ENCODE measurements around the gene PPM1E.
A peak's percentile ranks its signal among the peaks of the same experiment; 100 is the strongest.
"Not testable (repeated sequence)": the region's sequence is repeated elsewhere in the genome, so short reads cannot be mapped to it uniquely, and the experiment has no call there.

PPM1E gene

DNA sequence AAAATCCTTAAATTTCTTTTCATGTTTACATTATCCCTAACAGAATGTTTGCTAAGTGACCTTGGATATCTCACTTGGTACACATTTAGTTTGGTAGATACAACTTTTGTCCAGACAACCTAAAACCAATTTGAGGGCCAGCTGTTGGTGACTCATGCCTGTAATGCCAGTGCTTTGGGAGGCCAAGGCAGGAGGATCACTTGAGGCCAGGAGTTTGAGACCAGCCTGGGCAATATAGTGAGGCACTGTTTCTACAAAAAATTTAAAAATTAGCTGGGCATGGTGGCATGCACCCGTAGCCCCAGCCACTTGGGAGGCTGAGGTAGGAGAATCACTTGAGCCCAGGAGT is 202.0 kb downstream of the PPM1E start:
- not testable (repeated sequence) for DNase-seq

DNA sequence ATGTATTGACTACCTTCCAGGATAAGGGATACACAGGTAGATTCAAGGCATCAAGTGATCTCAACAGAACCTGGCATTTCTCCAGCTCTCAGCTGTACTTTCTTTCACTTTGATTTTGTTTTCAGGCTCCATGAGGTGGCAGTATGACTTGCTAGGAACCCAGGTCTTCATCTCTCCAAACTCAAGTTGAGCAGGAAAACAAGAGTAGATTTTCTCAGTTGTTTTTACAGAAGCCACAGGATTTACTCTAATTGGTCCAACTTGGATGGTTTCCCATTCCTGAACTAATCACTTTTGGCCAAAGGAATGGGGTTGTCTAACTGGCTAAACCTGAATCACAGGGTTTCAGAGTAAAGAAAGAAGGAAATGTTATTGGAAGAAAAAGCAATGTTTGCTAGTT is 204.4 kb downstream of the PPM1E start:
- DNase-seq: peak; percentile 68

GRCh38 chr17:58965221-58965620 is 209.6 kb downstream of the PPM1E start:
- no peak for DNase-seq

- DNase-seq: no peak
Measured at GRCh38 chr17:58966208-58966607, 210.6 kb downstream of the PPM1E start.

- DNase-seq: no peak
Measured at GRCh38 chr17:58968426-58969061, 212.9 kb downstream of the PPM1E start.

GRCh38 chr17:58969156-58969555 is 213.5 kb downstream of the PPM1E start:
- DNase-seq: peak; percentile 54

DNA sequence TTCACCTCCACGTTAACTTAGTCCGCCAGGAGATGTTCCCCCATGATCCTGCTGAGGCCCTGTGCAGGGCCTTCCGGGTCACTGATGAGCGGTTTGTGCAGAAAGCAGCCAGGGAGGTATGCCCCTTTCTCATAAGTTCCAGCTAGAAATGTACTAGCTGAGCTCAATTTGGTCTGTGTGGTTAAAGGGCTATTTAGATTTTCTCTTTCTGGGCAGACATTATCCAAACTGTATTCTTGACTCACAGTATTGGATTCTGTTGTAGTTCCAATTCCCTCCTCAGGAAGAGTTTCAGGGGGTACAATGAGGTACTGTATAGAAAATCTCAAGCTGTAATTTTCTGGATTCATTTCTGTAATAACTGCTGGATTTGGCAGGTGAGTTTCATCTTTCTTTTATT is 214.0 kb downstream of the PPM1E start:
- no peak for DNase-seq

DNA sequence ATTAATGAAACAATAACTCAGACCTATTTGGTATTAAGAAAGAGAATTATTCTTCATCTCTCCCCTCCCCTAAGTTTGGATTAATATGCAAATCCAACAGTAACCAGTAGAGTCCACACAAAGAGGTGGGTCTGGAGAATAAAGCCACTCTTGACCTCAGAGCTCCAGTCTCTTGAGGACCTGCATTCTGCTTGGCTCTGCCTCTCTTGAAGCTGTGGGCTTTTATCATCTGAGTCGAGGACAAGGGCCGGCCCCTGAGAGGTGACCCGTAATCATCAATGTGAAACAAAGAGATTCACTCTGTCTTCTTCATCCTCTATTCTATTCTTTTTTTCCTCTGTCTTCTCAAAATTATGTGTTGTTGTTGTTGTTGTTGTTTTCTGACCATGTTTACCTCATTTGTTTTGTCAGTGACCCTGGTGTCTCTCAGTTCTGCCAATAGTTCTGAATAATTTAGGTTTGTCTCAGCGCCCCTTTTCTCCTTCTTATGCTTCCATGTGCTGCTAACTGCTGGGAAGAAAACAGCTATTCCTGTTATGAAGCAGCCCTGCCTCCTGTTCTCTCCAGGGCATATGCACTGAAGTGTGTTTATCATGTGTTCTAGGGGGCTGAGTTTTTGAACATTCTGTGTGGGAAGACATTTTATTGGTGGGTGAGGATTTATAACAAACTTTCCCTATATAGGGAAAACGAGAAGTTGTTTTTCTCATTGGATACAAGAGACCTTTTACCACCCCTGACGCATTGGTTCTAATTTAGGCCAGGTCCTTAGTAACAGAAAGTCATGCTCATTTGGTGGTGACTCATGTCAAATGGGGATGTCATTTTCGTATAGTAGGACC is 215.2 kb downstream of the PPM1E start:
- no peak for DNase-seq

- no peak for DNase-seq
Measured at GRCh38 chr17:58974354-58974753, 218.7 kb downstream of the PPM1E start.

- no peak for DNase-seq
Measured at GRCh38 chr17:58976541-58976940, 220.9 kb downstream of the PPM1E start.

GRCh38 chr17:58980706-58981481 is 225.2 kb downstream of the PPM1E start:
- no peak for DNase-seq

DNA sequence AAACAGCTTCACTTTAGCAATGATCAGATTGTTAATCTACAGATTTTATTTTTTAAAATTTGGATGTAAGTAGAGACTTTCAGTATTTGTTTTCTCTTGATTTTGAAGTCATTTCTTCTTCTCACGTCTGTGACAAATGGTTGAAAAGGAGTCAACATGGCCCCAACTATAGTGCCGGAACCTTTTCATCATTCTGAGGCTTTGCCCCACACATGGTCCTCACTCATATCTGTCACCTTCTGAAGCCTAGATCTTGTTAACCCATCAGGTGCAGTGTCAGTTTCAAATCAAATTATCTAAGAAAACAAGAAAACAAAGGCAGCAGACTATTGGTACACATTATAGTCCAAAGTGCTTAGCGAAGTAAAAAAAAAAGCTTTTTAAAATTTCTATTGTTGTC is 227.0 kb downstream of the PPM1E start:
- no peak for DNase-seq

- no peak for DNase-seq
Measured at GRCh38 chr17:58985367-58985766, 229.7 kb downstream of the PPM1E start.

DNA sequence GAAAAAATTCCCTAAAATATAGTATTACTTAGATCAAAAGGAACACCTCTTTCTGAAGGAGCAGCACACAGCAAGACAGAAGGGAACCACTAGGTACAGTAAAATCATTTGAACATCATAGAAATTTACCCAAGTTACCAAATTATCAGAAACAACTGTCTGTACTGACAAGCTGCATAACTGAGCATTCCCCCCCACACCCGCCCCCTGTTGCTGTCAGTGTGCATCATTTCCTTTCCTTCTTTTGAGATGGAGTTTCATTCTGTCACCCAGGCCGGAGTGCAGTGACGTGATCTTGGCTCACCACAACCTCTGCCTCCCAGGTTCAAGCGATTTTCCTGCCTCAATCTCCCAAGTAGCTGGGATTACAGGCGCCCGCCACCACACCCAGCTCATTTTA is 230.3 kb downstream of the PPM1E start:
- no peak for DNase-seq

GRCh38 chr17:58989629-58990028 is 234.0 kb downstream of the PPM1E start:
- no peak for DNase-seq

DNA sequence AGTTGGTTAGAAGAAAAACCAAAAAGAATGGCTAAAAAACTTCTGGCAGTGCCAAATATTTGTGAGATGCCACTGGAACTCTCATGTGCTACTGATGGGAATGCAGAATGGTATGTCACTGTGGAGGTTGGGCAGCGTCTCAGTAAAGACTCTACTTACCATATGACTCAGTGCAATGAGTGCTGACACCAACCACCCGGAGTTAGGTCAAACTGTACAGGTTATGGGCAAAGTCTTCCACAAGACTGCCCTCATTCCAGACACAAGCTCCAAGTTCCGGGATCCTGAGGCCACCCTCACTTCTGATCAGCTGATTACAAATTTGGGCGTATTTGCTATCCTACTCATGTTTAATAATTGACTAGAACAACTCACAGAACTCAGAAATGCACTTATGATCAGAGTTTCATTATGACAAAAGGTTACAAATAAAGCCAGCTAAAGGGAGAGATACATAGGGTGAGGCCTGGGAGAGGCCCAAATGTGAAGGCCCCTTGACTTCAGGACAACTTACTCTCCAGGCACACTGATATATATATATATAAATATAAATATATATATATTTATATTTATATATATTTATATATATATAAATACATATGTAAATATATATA is 236.2 kb downstream of the PPM1E start:
- no peak for DNase-seq

DNA sequence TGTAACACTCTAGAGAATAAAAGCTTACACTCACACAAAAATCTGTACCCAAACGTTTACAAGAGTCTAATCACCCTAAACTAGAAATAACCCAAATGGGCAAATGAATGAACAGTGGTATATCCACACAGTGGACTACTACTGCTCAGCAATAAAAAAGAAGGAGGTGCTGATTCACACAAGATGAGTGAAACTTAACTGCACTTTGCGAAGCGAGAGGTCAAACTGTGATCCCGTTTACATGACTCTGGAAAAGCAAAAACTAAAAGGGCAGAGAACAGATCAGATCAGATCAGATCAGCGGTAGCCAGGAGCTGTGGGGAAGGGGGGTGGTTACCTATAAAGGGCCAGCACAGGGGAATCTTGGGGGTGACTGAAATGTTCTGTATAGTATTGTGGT is 237.7 kb downstream of the PPM1E start:
- no peak for DNase-seq

DNA sequence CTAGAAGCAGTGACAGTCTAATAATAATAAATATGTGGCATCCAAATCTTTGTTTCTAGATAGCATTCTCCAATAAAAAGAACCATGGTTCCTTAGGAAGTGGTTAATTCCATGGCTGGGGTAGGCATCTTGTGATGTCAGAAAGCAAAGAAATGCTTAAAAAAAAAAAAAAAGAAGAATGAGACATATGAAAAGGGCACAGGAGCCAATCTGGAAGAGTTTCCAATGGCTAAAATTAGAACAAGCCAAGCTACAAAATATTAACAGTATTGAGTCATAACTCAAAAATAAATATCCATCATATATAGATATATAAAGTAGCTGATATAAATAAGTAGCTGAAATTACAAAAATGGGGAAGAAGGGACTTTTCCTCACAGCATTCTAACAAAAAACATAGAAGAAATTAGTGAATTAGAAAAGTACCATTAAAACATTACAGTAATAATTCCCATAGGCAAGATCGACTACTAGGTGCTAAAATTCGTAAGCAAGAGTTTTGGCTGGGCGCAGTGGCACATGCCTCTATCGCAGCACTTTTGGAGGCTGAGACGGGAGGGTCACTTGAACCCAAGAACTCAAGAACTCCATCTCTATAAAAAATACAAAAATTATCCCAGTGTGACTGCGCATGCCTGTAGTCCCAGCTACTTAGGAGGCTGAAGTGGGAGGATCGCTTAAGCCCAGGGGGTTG is 239.7 kb downstream of the PPM1E start:
- no peak for DNase-seq

DNA sequence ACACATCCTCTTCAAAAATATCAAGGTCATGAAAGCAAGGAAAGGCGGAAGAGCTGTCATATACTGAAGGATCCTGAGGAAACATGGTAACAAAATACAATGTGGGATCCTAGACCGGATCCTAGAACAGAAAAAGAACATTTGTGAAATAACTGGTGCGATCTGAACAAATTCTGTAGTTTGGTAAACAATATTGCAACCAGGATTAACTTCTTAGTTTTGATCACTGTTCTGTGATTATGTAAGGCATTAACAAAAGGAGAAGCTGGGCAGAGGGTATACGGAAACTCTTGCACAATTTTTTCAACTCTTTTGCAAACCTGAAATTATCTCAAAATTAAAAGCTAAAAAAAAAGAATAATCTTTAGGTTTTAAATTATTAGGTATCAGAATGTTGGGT is 241.3 kb downstream of the PPM1E start:
- no peak for DNase-seq

DNA sequence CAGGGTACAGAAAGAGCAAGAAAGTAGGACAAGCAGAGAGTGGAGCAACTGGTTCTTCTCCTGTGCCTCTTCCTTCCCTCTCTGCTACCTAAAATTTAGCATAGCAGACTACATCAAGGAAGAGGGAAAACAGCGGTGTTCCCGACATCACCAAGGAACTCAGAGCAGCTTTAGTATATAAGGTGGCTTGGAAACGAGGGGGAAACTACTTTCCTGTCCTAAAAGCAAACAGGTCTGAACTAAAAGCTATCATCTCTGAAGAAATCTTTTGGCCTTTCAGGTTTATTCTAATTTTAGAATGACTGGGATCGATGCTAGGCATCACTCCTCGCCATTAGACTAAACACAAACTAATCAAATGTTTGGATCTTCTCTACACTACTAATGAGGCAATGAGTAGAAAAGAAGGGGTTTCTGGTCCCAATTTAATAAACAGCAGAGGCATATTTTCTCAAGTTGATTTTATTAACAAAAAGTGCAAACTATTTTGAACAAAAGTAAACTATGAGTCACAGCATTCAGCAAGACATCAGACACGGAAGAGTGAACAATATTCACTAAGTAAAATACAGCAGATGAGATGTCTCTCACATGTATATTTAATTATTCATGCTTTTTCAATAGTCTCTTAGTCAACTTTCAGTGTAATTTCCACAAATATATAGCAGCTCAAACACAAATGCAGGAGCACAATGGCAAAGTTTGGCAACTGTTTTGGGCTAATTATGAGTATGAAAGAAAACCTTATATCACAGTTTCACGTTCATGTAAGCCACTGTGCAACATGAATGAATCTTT is 242.3 kb downstream of the PPM1E start:
- no peak for DNase-seq

DNA sequence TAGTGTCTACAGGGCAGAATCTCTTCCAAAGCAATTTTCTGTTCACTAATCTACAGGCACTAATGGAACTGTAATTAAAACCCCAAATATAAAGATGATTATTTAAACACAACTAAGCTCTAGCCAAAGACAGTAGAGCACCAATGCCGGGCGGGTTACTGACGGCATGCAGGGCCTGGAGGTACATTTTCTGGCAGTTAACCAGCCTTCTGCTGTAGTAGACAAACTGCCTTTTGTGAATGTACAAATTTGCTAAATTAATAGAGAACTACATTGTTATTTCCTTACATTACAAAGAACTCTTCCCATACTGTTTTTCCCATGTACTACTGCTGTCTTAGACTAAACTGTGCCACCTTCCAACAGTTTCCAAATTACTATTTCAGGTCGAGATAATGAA is 243.2 kb downstream of the PPM1E start:
- no peak for DNase-seq

DNA sequence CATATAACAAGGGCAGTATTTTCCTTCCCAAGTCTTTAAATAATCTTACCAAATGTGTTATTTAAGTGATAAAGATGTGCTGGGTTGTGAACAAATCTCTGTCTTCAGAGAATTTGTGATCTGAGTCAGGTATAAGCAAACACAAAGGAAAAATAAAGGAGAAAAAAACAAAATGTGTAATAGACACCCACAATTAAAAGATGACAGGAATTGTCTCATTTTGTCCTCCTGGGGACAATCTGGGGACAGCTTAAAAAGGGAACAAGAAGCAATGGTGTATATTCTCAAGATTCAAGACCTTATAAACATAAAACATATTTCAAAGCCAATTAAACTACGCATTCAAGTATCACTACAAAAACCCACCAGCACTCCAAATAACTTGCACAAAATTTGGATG is 243.8 kb downstream of the PPM1E start:
- no peak for DNase-seq
